H9 (cell line): ENCODE measurements around the gene FBXL19. TPM values are rescaled to one million over a fixed set of nuclear protein-coding genes. Genes with fewer than 3 reads are reported as not detected.

Source experiments
- DNase-seq: peaks from one replicate; pipeline ENCODE4 v3.0.0-alpha.2; 2017
- H2AFZ ChIP-seq: one replicate; pipeline ENCODE4 v1.6.1; 2013; ENCODE audit warnings: mild to moderate bottlenecking, low read length, control low read depth, moderate library complexity
- H2AK5ac ChIP-seq: 2 replicates; pipeline ENCODE4 v1.6.1; 2013; ENCODE audit warnings: low read length, control low read depth, mixed read lengths; ENCODE audit not compliant: insufficient read length
- H2BK120ac ChIP-seq: one replicate; pipeline ENCODE4 v1.6.1; 2013; ENCODE audit warnings: low read depth, mild to moderate bottlenecking, low read length, control low read depth, inconsistent platforms; ENCODE audit not compliant: poor library complexity, severe bottlenecking
- H2BK12ac ChIP-seq: 2 replicates; pipeline ENCODE4 v1.6.1; 2013; ENCODE audit warnings: low read length, control low read depth, mixed read lengths, low read depth; ENCODE audit not compliant: insufficient read length
- H2BK15ac ChIP-seq: 2 replicates; pipeline ENCODE4 v1.6.1; 2013; ENCODE audit warnings: low read depth, low read length, control low read depth
- H2BK20ac ChIP-seq: one replicate; pipeline ENCODE4 v1.6.1; 2013; ENCODE audit warnings: low read depth, mild to moderate bottlenecking, low read length, control low read depth, inconsistent platforms; ENCODE audit not compliant: poor library complexity, severe bottlenecking
- H2BK5ac ChIP-seq: 2 replicates; pipeline ENCODE4 v1.6.1; 2013; ENCODE audit warnings: low read length, control low read depth, mixed read lengths; ENCODE audit not compliant: insufficient read length
- H3K14ac ChIP-seq: 2 replicates; pipeline ENCODE4 v1.6.1; 2013; ENCODE audit warnings: low read length, control low read depth; ENCODE audit not compliant: insufficient read depth
- H3K18ac ChIP-seq: 2 replicates; pipeline ENCODE4 v1.6.1; 2013; ENCODE audit warnings: low read depth, mild to moderate bottlenecking, mixed read lengths, low read length, control low read depth; ENCODE audit not compliant: insufficient read length
- H3K23ac ChIP-seq: 2 replicates; pipeline ENCODE4 v1.6.1; 2013; ENCODE audit warnings: low read length, control low read depth, mixed read lengths, low read depth; ENCODE audit not compliant: insufficient read length
- H3K23me2 ChIP-seq: 2 replicates; pipeline ENCODE4 v1.6.1; 2013; ENCODE audit warnings: low read depth, mild to moderate bottlenecking, mixed read lengths, low read length, control low read depth; ENCODE audit not compliant: insufficient read length, poor library complexity, severe bottlenecking
- H3K27ac ChIP-seq: 2 replicates; pipeline ENCODE4 v1.5.1; 2013; ENCODE audit warnings: low read length, control low read depth, mixed read lengths, low read depth; ENCODE audit not compliant: insufficient read length
- H3K27me3 ChIP-seq: 2 replicates; pipeline ENCODE4 v1.6.1; 2013; ENCODE audit warnings: low read length, control low read depth, inconsistent platforms; ENCODE audit not compliant: insufficient read depth
- H3K4ac ChIP-seq: 2 replicates; pipeline ENCODE4 v1.6.1; 2013; ENCODE audit warnings: low read depth, mild to moderate bottlenecking, control low read depth, inconsistent platforms, low read length, moderate library complexity
- H3K4me1 ChIP-seq: 2 replicates; pipeline ENCODE4 v1.6.1; 2013; ENCODE audit warnings: low read length, control low read depth, inconsistent platforms; ENCODE audit not compliant: insufficient read depth
- H3K4me2 ChIP-seq: 2 replicates; pipeline ENCODE4 v1.6.1; 2013; ENCODE audit warnings: low read length, control low read depth, mixed read lengths; ENCODE audit not compliant: insufficient read length, insufficient read depth
- H3K56ac ChIP-seq: 2 replicates; pipeline ENCODE4 v1.6.1; 2013; ENCODE audit warnings: low read depth, mild to moderate bottlenecking, mixed read lengths, low read length, control low read depth; ENCODE audit not compliant: insufficient read length
- H3K79me1 ChIP-seq: 2 replicates; pipeline ENCODE4 v1.6.1; 2013; ENCODE audit warnings: low read depth, mild to moderate bottlenecking, moderate library complexity, low read length, control low read depth, inconsistent platforms; ENCODE audit not compliant: insufficient read depth, poor library complexity, severe bottlenecking
- H3K79me2 ChIP-seq: 2 replicates; pipeline ENCODE4 v1.6.1; 2013; ENCODE audit warnings: low read length, control low read depth, inconsistent platforms; ENCODE audit not compliant: insufficient read depth
- H3K9ac ChIP-seq: 2 replicates; pipeline ENCODE4 v1.6.1; 2013; ENCODE audit warnings: low read length, control low read depth, mixed read lengths; ENCODE audit not compliant: insufficient read length; ENCODE audit errors: extremely low read depth
- H3K9me3 ChIP-seq: one replicate; pipeline ENCODE4 v1.6.1; 2013; ENCODE audit warnings: low read depth, low read length, inconsistent platforms; ENCODE audit not compliant: control insufficient read depth
- H3T11ph ChIP-seq: one replicate; pipeline ENCODE4 v1.6.1; 2013; ENCODE audit warnings: mild to moderate bottlenecking, low read length, control low read depth, inconsistent platforms
- H4K20me1 ChIP-seq: one replicate; pipeline ENCODE4 v1.6.1; 2013; ENCODE audit not compliant: control insufficient read depth, insufficient read length, insufficient read depth
- H4K5ac ChIP-seq: 2 replicates; pipeline ENCODE4 v1.6.1; 2013; ENCODE audit warnings: low read depth, mild to moderate bottlenecking, mixed read lengths, low read length, control low read depth; ENCODE audit not compliant: insufficient read length
- H4K8ac ChIP-seq: replicated peaks from 2 replicates; pipeline ENCODE4 v1.6.1; 2013; ENCODE audit warnings: low read length, control low read depth, mixed read lengths, low read depth; ENCODE audit not compliant: insufficient read length
- H4K91ac ChIP-seq: 2 replicates; pipeline ENCODE4 v1.6.1; 2013; ENCODE audit warnings: low read depth, mild to moderate bottlenecking, moderate library complexity, mixed read lengths, low read length, control low read depth; ENCODE audit not compliant: insufficient read length
- H3K27ac Mint-ChIP-seq, 3 experiments: 2 replicates in 2 of 3; 3 replicates in 1 of 3; pipeline ENCODE4 v1.8.0; 2020 to 2021; ENCODE audit warnings: mixed read lengths in 3 of 3, mild to moderate bottlenecking in 1 of 3, moderate library complexity in 1 of 3
- H3K27me3 Mint-ChIP-seq: 2 replicates; pipeline ENCODE4 v1.8.0; 2021; ENCODE audit warnings: low read depth, mild to moderate bottlenecking, moderate library complexity, mixed read lengths
- H3K36me3 Mint-ChIP-seq, 3 experiments: 2 replicates in 2 of 3; 3 replicates in 1 of 3; pipeline ENCODE4 v1.8.0; 2020 to 2021; ENCODE audit warnings: low read depth in 3 of 3, mixed read lengths in 3 of 3; ENCODE audit not compliant: insufficient read depth in 1 of 3
- H3K4me1 Mint-ChIP-seq, 2 experiments: 2 replicates each; pipeline ENCODE4 v1.8.0; 2020; ENCODE audit warnings: mixed read lengths in 2 of 2
- H3K4me3 Mint-ChIP-seq, 2 experiments: 2 replicates in 1 of 2; 3 replicates in 1 of 2; pipeline ENCODE4 v1.8.0; 2020 to 2021; ENCODE audit warnings: mild to moderate bottlenecking in 2 of 2, mixed read lengths in 2 of 2, moderate library complexity in 1 of 2
- H3K9me3 Mint-ChIP-seq, 2 experiments: 2 replicates in 1 of 2; 3 replicates in 1 of 2; pipeline ENCODE4 v1.8.0; 2020; ENCODE audit warnings: mild to moderate bottlenecking in 2 of 2, mixed read lengths in 2 of 2, moderate library complexity in 1 of 2
- CTCF ChIP-seq: fragments of 200-600 bp; sonication (generic); conservative IDR thresholded peaks from 3 replicates; pipeline ENCODE4 v1.8.0; 2021; ENCODE audit warnings: antibody characterized with exemption, mild to moderate bottlenecking
- WGBS: extraction: QIAGEN DNeasy Blood & Tissue Kit; methylation state at CpG from one replicate; pipeline ENCODE4 v1.1.7; 2013; ENCODE audit warnings: missing lambda C conversion rate, low lambda C conversion rate, mixed read lengths; ENCODE audit not compliant: insufficient read length; ENCODE audit errors: extremely low coverage; 5-methylcytosine and 5-hydroxymethylcytosine counted together
- total RNA-seq: library from RNA; stranded (reverse); gene quantifications from 2 replicates; pipeline ENCODE4 v1.2.1, GENCODE V29; 2021

Gene FBXL19
- total RNA-seq, 1 experiment from 2014 or later = 66.8 TPM

GRCh38 chr16:30947859-30948666 is 24.7 kb downstream of the FBXL19 start:
- peak overlapping the region; percentile 94 to 98 (median 97); a peak in 6 of 7 replicates for H3K27ac Mint-ChIP-seq
- peak; percentile 34; the same call in 2 of the 3 replicates for TF ChIP-seq CTCF
- no peak overlapping the region for H3K23ac ChIP-seq
- H3K4ac ChIP-seq = no peak overlapping the region
- no peak overlapping the region for H2BK12ac ChIP-seq
- H2BK15ac ChIP-seq = no peak overlapping the region
- peaks cover 15 to 33% (median 24%) of the 10 kb centered on the region in 3 experiments; a peak in 6 of 7 replicates for H3K36me3 Mint-ChIP-seq
- no peak overlapping the region for H4K5ac ChIP-seq
- no peak overlapping the region for H2AFZ ChIP-seq
- peak overlapping the region; percentile 71 for H3K4me2 ChIP-seq
- no peak overlapping the region for H3T11ph ChIP-seq
- no peaks in the 10 kb centered on the region; a peak in 1 of 5 replicates for H3K9me3 Mint-ChIP-seq
- no peaks in the 10 kb centered on the region for H3K9me3 ChIP-seq
- H3K79me1 ChIP-seq = no peaks in the 10 kb centered on the region
- H3K56ac ChIP-seq = no peak overlapping the region
- no peaks in the 10 kb centered on the region for H3K79me2 ChIP-seq
- H2BK20ac ChIP-seq = no peak overlapping the region
- H2BK120ac ChIP-seq = no peak overlapping the region
- no peaks in the 10 kb centered on the region for H3K27me3 Mint-ChIP-seq
- H4K8ac ChIP-seq = no peak overlapping the region
- peak overlapping the region; percentile 4 for H3K14ac ChIP-seq
- H3K4me1 ChIP-seq = no peaks in the 10 kb centered on the region
- no peak overlapping the region for H4K91ac ChIP-seq
- H3K4me3 Mint-ChIP-seq = peak overlapping the region; percentile 79 to 87
- peak; percentile 100 for DNase-seq
- no CpG with 5 or more reads among the region's 44 CpGs for WGBS
- H3K9ac ChIP-seq = no peak overlapping the region
- peak overlapping the region; percentile 2 for H3K18ac ChIP-seq
- H4K20me1 ChIP-seq = no peaks in the 10 kb centered on the region
- no peak overlapping the region for H2AK5ac ChIP-seq
- no peak overlapping the region for H3K27ac ChIP-seq
- H3K4me1 Mint-ChIP-seq = peaks cover 23% of the 10 kb centered on the region in 2 experiments
- no peak overlapping the region for H2BK5ac ChIP-seq
- H3K27me3 ChIP-seq = no peaks in the 10 kb centered on the region
- peaks cover 11% of the 10 kb centered on the region for H3K23me2 ChIP-seq
